Stimulated activated naive B cell treated with anti-CD40 and anti-IgM and Interleukin-4, amounts not matched to agents 10 μg/mL and 1 μg/mL and 100 μg/mL, for 72 hours (primary cell): ENCODE measurements around the gene SKAP1.
"Not testable (repeated sequence)": the region's sequence is repeated elsewhere in the genome, so short reads cannot be mapped to it uniquely, and the experiment has no call there.

Experiments
- ATAC-seq, 2 donors: fragments of 150-1000 bp; cut with Tn5 transposase; replicated peaks; 2 replicates each; pipeline ENCODE4 v1.10.0; 2021; ENCODE audit warnings: moderate library complexity in 1 of 2
- DNase-seq: peaks from one replicate; pipeline ENCODE4 v3.0.0; 2021
- H3K27ac Mint-ChIP-seq: one replicate; pipeline ENCODE4 v1.8.0; 2022; ENCODE audit warnings: mild to moderate bottlenecking, mixed read lengths
- H3K27me3 Mint-ChIP-seq, 2 donors: one replicate each; pipeline ENCODE4 v1.8.0; 2022; ENCODE audit warnings: mixed read lengths in 2 of 2
- H3K36me3 Mint-ChIP-seq, 2 donors: one replicate each; pipeline ENCODE4 v1.8.0; 2022; ENCODE audit warnings: mixed read lengths in 2 of 2, mild to moderate bottlenecking in 1 of 2
- H3K4me1 Mint-ChIP-seq, 2 donors: one replicate each; pipeline ENCODE4 v1.8.0; 2022; ENCODE audit warnings: mixed read lengths in 2 of 2, mild to moderate bottlenecking in 1 of 2
- H3K4me3 Mint-ChIP-seq, 2 donors: one replicate each; pipeline ENCODE4 v1.8.0; 2022; ENCODE audit warnings: mild to moderate bottlenecking in 2 of 2, mixed read lengths in 2 of 2, moderate library complexity in 1 of 2
- H3K9me3 Mint-ChIP-seq, 2 donors: one replicate each; pipeline ENCODE4 v1.8.0; 2022; ENCODE audit warnings: mixed read lengths in 2 of 2, mild to moderate bottlenecking in 1 of 2

SKAP1 gene

GRCh38 chr17:48247038-48247437 is 183.0 kb downstream of the SKAP1 start:
- H3K27me3 Mint-ChIP-seq: no peaks in the 10 kb centered on the region
- DNase-seq (no peak), ATAC-seq (no peak)
- no peak overlapping the region for H3K4me3 Mint-ChIP-seq
- H3K36me3 Mint-ChIP-seq: no peaks in the 10 kb centered on the region
- peaks cover 6 to 18% of the 10 kb centered on the region in 2 donors for H3K4me1 Mint-ChIP-seq
- H3K27ac Mint-ChIP-seq: no peak overlapping the region
- no peaks in the 10 kb centered on the region for H3K9me3 Mint-ChIP-seq

GRCh38 chr17:48246612-48247011 is 183.4 kb downstream of the SKAP1 start:
- no peaks in the 10 kb centered on the region for H3K36me3 Mint-ChIP-seq
- peaks cover 6 to 21% of the 10 kb centered on the region in 2 donors for H3K4me1 Mint-ChIP-seq
- DNase-seq: no peak
- H3K27me3 Mint-ChIP-seq: no peaks in the 10 kb centered on the region
- no peak overlapping the region for H3K27ac Mint-ChIP-seq
- no peaks in the 10 kb centered on the region for H3K9me3 Mint-ChIP-seq
- ATAC-seq: no peak
- H3K4me3 Mint-ChIP-seq: no peak overlapping the region

- not testable (repeated sequence) for H3K27ac Mint-ChIP-seq, DNase-seq, H3K36me3 Mint-ChIP-seq, H3K4me3 Mint-ChIP-seq, H3K9me3 Mint-ChIP-seq, ATAC-seq, H3K27me3 Mint-ChIP-seq
- peaks cover 11 to 31% of the 10 kb centered on the region in 2 donors for H3K4me1 Mint-ChIP-seq
Measured at GRCh38 chr17:48245465-48246033, 184.5 kb downstream of the SKAP1 start.

- no peaks in the 10 kb centered on the region for H3K27me3 Mint-ChIP-seq
- H3K27ac Mint-ChIP-seq: peak overlapping the region; percentile 11
- no peak overlapping the region for H3K4me3 Mint-ChIP-seq
- no peaks in the 10 kb centered on the region for H3K9me3 Mint-ChIP-seq
- H3K4me1 Mint-ChIP-seq: peaks cover 11 to 31% of the 10 kb centered on the region in 2 donors
- no peak for ATAC-seq
- H3K36me3 Mint-ChIP-seq: no peaks in the 10 kb centered on the region
- no peak for DNase-seq
Measured at GRCh38 chr17:48244814-48245213, 185.2 kb downstream of the SKAP1 start.

- ATAC-seq (no peak), DNase-seq (no peak)
- Mint-ChIP-seq H3K27me3 (no peaks in the 10 kb centered on the region), H3K4me3 (no peak overlapping the region), H3K36me3 (peaks cover 0 to 3% of the 10 kb centered on the region in 2 donors), H3K4me1 (peaks cover 11 to 31% of the 10 kb centered on the region in 2 donors), H3K9me3 (no peaks in the 10 kb centered on the region), H3K27ac (no peak overlapping the region)
Measured at GRCh38 chr17:48244121-48244711, 185.8 kb downstream of the SKAP1 start.

- peaks cover 7 to 8% of the 10 kb centered on the region in 2 donors for H3K36me3 Mint-ChIP-seq
Measured at GRCh38 chr17:48241770-48242497, 188.1 kb downstream of the SKAP1 start.

GRCh38 chr17:48241131-48241591 is 188.9 kb downstream of the SKAP1 start:
- Mint-ChIP-seq H3K4me1 (peaks cover 10 to 31% of the 10 kb centered on the region in 2 donors), H3K27ac (no peak overlapping the region), H3K36me3 (peaks cover 7 to 8% of the 10 kb centered on the region in 2 donors), H3K27me3 (peaks cover 0 to 5% of the 10 kb centered on the region in 2 donors), H3K4me3 (peak overlapping the region in 1 of 2 donors; percentile 52), H3K9me3 (no peaks in the 10 kb centered on the region)
- DNase-seq (peak; percentile 31), ATAC-seq (peak; percentile 98)

More at GRCh38 chr17:48241770-48242497, 188.1 kb downstream of the SKAP1 start:
- DNase-seq: no peak
- Mint-ChIP-seq H3K27me3 (peaks cover 0 to 5% of the 10 kb centered on the region in 2 donors), H3K27ac (no peak overlapping the region), H3K4me3 (no peak overlapping the region), H3K4me1 (peaks cover 11 to 31% of the 10 kb centered on the region in 2 donors), H3K9me3 (no peaks in the 10 kb centered on the region)
- ATAC-seq: no peak

- H3K27ac Mint-ChIP-seq: no peak overlapping the region
- H3K36me3 Mint-ChIP-seq: peaks cover 7 to 13% of the 10 kb centered on the region in 2 donors
- peaks cover 10 to 31% of the 10 kb centered on the region in 2 donors for H3K4me1 Mint-ChIP-seq
- ATAC-seq (peak in 1 of 2 donors; percentile 10), DNase-seq (no peak)
- no peaks in the 10 kb centered on the region for H3K9me3 Mint-ChIP-seq
- peaks cover 0 to 5% of the 10 kb centered on the region in 2 donors for H3K27me3 Mint-ChIP-seq
- H3K4me3 Mint-ChIP-seq: no peak overlapping the region
Measured at GRCh38 chr17:48240562-48241130, 189.4 kb downstream of the SKAP1 start.

- Mint-ChIP-seq H3K4me3 (no peak overlapping the region), H3K27me3 (peaks cover 0 to 5% of the 10 kb centered on the region in 2 donors), H3K9me3 (no peaks in the 10 kb centered on the region), H3K36me3 (peaks cover 8 to 16% of the 10 kb centered on the region in 2 donors), H3K4me1 (peaks cover 10 to 31% of the 10 kb centered on the region in 2 donors), H3K27ac (no peak overlapping the region)
- ATAC-seq: no peak
- no peak for DNase-seq
Measured at GRCh38 chr17:48240122-48240521, 189.9 kb downstream of the SKAP1 start.

- Mint-ChIP-seq H3K4me3 (no peak overlapping the region), H3K27ac (no peak overlapping the region), H3K4me1 (peaks cover 10 to 27% of the 10 kb centered on the region in 2 donors), H3K36me3 (peaks cover 12 to 18% of the 10 kb centered on the region in 2 donors), H3K27me3 (peaks cover 0 to 5% of the 10 kb centered on the region in 2 donors), H3K9me3 (no peaks in the 10 kb centered on the region)
- ATAC-seq: no peak
- no peak for DNase-seq
Measured at GRCh38 chr17:48239603-48239995, 190.4 kb downstream of the SKAP1 start.

GRCh38 chr17:48238933-48239602 is 190.9 kb downstream of the SKAP1 start:
- Mint-ChIP-seq H3K27ac (no peak overlapping the region), H3K36me3 (peaks cover 12 to 18% of the 10 kb centered on the region in 2 donors), H3K4me1 (peaks cover 6 to 22% of the 10 kb centered on the region in 2 donors), H3K4me3 (no peak overlapping the region), H3K27me3 (peaks cover 0 to 5% of the 10 kb centered on the region in 2 donors), H3K9me3 (no peaks in the 10 kb centered on the region)
- DNase-seq (no peak), ATAC-seq (no peak)

GRCh38 chr17:48237456-48237855 is 192.6 kb downstream of the SKAP1 start:
- H3K27ac Mint-ChIP-seq: no peak overlapping the region
- no peak overlapping the region for H3K4me3 Mint-ChIP-seq

GRCh38 chr17:48236681-48237134 is 193.3 kb downstream of the SKAP1 start:
- Mint-ChIP-seq H3K27ac (no peak overlapping the region), H3K27me3 (peaks cover 0 to 5% of the 10 kb centered on the region in 2 donors), H3K36me3 (peaks cover 20 to 24% of the 10 kb centered on the region in 2 donors), H3K4me1 (peaks cover 5 to 11% of the 10 kb centered on the region in 2 donors), H3K4me3 (no peak overlapping the region), H3K9me3 (no peaks in the 10 kb centered on the region)
- ATAC-seq: no peak
- DNase-seq: no peak

More at GRCh38 chr17:48237456-48237855, 192.6 kb downstream of the SKAP1 start:
- peaks cover 5 to 14% of the 10 kb centered on the region in 2 donors for H3K4me1 Mint-ChIP-seq
- peaks cover 0 to 5% of the 10 kb centered on the region in 2 donors for H3K27me3 Mint-ChIP-seq
- no peak for ATAC-seq
- no peak for DNase-seq
- no peaks in the 10 kb centered on the region for H3K9me3 Mint-ChIP-seq
- peaks cover 17 to 22% of the 10 kb centered on the region in 2 donors for H3K36me3 Mint-ChIP-seq

GRCh38 chr17:48234922-48235321 is 195.1 kb downstream of the SKAP1 start:
- no peak overlapping the region for H3K27ac Mint-ChIP-seq
- H3K9me3 Mint-ChIP-seq: no peaks in the 10 kb centered on the region
- ATAC-seq (no peak), DNase-seq (no peak)
- H3K27me3 Mint-ChIP-seq: peaks cover 0 to 5% of the 10 kb centered on the region in 2 donors
- no peak overlapping the region for H3K4me3 Mint-ChIP-seq
- H3K4me1 Mint-ChIP-seq: no peaks in the 10 kb centered on the region
- H3K36me3 Mint-ChIP-seq: peaks cover 24% of the 10 kb centered on the region in 2 donors
